RPMI8226 (cell line): ENCODE results near the gene CDX2.

Source experiments
- DNase-seq: peaks from one replicate; pipeline ENCODE4 v3.0.0-alpha.2; 2015

Gene CDX2

DNA sequence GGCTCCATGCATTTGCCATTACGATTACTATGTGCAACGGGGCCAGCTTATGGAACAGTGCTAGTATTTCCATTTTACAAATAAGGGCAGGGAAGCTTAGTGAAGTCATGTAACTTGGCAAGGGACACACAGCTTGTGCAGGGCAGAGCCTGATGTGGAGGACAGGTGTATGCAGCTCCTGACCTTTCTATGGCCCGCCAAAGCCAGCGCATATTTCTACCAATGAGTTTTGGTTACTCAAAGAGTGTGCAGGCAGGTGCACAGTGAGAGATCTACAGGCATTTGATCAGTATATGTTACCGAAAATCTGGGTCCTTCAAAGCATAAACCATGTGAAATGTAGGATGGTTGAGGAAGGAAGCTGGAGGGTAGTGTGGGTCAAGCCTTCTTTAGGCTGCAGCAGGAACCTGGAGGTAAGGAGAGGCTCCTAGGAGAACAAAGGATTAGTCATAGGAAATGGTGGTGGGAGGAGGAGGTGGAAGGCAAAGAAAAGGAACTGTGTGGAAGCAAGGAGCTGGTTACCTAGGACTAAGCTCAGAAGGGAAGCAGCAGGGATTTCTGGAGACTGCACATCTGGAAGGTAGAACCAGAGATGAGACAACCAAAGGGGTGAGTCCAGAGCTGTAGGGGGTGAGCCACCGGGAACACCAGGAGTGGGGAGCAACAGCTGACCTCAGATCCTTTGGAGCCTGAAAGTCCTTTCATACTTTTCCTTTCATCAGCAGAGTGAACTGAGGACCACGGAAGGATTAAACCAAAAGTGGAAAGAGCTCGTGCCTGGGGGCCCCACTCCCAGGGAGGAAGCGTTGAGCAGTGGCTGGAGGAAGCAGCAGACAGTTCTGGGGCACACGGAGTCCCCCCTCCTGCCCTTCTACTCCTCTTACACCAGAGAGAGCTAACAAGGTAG lies 53.6 kb downstream of the CDX2 start:
- DNase-seq, result no peak

- DNase-seq, result no peak
Observed at GRCh38 chr13:27913160-27913559, 56.0 kb downstream of the CDX2 start.

- DNase-seq, result no peak
Observed at GRCh38 chr13:27911521-27911920, 57.6 kb downstream of the CDX2 start.
